Hematopoietic multipotent progenitor cell treated with erythropoietin and hydrocortisone succinate and interleukin-3 and kit ligand, for 17 days (in vitro differentiated cells): ENCODE results near the gene IFNG.

Experiments
- DNase-seq: peaks from one replicate; pipeline ENCODE4 v3.0.0-alpha.2; 2015; ENCODE audit warnings: low spot score

The IFNG gene

GRCh38 chr12:68166317-68166831 lies 6.8 kb upstream of the IFNG start:
- DNase-seq, result no peak

GRCh38 chr12:68163560-68164081 lies 4.1 kb upstream of the IFNG start:
- no peak for DNase-seq

- DNase-seq, result no peak
Observed at GRCh38 chr12:68162374-68162773, 2.8 kb upstream of the IFNG start.

- DNase-seq, result no peak
Observed at GRCh38 chr12:68158432-68158831, 1.1 kb downstream of the IFNG start.

GRCh38 chr12:68157380-68157779 lies 2.2 kb downstream of the IFNG start:
- DNase-seq, result no peak

- no peak for DNase-seq
Observed at GRCh38 chr12:68156636-68157035, 2.9 kb downstream of the IFNG start.

- no peak for DNase-seq
Observed at GRCh38 chr12:68154779-68155178, 4.8 kb downstream of the IFNG start.

GRCh38 chr12:68148261-68148951 lies 11.1 kb downstream of the IFNG start:
- DNase-seq, result no peak

- no peak for DNase-seq
Observed at GRCh38 chr12:68140556-68140955, 19.0 kb downstream of the IFNG start.

GRCh38 chr12:68139941-68140340 lies 19.6 kb downstream of the IFNG start:
- DNase-seq, result no peak

GRCh38 chr12:68139001-68139400 lies 20.5 kb downstream of the IFNG start:
- DNase-seq, result no peak

GRCh38 chr12:68138480-68138879 lies 21.1 kb downstream of the IFNG start:
- DNase-seq, result no peak

- DNase-seq, result no peak
Observed at GRCh38 chr12:68137335-68137830, 22.2 kb downstream of the IFNG start.

GRCh38 chr12:68135520-68135919 lies 24.0 kb downstream of the IFNG start:
- DNase-seq, result no peak

GRCh38 chr12:68131867-68132414 lies 27.6 kb downstream of the IFNG start:
- DNase-seq, result no peak

- no peak for DNase-seq
Observed at GRCh38 chr12:68129979-68130378, 29.6 kb downstream of the IFNG start.

- DNase-seq, result no peak
Observed at GRCh38 chr12:68122236-68122920, 37.2 kb downstream of the IFNG start.

- DNase-seq, result no peak
Observed at GRCh38 chr12:68121143-68121542, 38.4 kb downstream of the IFNG start.

- DNase-seq, result no peak
Observed at GRCh38 chr12:68119724-68120211, 39.8 kb downstream of the IFNG start.

- DNase-seq, result no peak
Observed at GRCh38 chr12:68119250-68119649, 40.3 kb downstream of the IFNG start.

GRCh38 chr12:68118096-68118755 lies 41.3 kb downstream of the IFNG start:
- DNase-seq, result no peak

- DNase-seq, result no peak
Observed at GRCh38 chr12:68117661-68118060, 41.9 kb downstream of the IFNG start.
